HG02852 (cell line): Measurements from ENCODE around the gene TSHZ1.

Experiments used
- ATAC-seq: cut with Tn5 transposase; IDR thresholded peaks from one replicate; pipeline ENCODE4 v1.9.1; 2021; ENCODE audit warnings: mild to moderate bottlenecking, moderate library complexity; ENCODE audit not compliant: unreplicated experiment

TSHZ1 gene

DNA sequence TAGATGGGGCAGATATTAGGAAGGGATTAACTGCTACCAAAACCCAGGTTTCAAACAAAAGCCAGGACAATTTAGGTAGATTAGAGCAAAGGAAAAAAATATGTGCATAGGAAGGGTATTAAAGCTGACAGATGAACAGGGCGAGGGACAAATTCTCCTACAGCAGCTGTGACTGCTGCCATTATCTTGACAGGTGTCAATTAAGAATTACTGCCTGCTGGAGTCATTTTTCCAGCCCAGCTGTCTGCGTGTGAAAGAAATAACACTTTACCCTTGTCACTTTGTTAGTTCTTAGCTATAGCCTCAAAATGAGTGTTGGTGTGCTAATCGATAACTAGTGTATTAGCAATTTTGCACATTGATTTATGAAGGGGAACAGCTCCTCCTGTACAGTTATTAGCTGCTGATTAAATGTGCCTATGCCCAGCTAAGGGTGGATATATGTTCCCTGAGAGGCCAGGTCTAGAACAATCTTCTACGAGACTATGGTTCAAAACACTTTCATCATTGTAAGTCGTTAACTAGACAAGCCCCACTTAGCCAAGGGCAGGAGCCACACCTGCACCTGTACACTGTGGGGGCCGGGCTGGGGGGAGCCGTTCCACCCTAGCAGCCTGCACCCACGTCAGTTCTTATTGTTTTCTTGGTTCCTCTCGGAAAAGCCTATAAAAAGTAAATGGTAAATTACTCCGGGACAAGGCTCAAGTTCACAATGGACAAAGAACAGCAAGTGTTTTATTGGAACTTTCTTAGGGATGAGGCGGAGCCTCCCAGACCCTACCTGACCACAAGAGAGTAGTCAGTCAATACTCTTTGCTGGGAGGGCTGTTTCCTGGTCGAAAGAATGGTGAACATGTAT lies 7.7 kb downstream of the TSHZ1 start:
- ATAC-seq = no peak

DNA sequence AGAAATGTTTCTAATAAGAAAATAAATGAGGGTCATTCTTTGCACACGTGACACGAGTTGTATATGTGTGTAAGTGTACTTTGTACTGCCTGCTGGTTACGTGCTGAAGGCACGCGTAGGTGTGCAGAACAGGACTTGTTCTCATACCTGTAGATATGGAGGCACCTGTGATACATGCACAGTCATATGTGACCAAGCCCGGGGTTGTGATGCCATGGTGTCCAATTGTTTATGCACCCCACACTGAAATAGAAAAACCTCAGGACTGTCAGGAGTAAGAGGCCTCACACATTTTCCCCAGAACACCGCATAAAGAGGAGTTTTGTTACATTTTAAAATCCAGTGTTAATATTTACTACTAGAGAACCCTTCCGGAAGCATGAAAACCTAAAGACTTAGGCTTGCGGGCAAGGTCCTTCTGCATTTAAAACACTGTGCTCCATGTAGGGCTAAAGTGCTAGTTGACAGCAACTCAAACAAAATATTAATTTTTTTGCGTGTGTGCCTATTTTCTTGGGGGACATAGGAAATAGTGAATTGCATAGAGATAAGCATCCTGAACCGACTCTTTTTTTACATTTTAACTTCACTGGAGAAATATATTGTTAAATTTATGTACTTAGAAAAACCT lies 9.3 kb downstream of the TSHZ1 start:
- ATAC-seq = no peak

DNA sequence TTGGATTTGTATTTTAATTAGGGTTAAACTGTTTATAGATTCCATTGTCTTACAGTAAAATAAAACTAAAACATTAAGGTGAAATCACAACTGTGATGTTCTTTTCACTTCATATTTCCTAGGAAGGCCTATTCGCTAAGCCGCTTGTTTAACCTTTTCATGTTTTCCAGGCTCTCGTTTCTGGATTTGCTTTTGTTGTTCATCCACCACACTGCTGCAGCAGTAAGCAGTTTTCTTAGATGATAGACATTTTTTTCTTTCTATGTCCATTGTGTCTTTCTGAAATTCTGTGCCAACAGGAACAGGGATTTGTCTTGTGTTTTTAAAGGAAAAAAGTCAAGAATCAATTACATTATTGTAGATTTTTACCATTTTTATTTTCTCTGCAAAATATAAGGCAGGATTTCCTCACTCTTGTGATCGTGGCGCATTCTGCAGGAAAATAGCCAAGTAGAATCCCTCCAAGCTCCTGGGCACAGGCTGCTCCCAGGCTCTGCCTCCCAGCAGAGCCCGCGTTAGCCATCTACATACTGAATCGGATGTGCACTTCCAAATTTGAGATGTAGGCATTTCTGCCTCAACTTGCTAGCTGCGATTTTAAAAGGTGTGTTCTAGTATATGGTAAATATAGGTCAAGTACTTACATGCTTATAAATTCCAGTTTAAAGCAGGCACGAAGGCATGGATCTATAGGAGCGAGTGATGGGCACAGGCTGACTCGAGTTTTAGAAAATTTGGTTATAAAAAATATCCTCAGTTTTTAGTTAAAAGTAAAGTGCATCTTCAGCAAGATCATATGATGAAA lies 10.2 kb downstream of the TSHZ1 start:
- no peak for ATAC-seq

DNA sequence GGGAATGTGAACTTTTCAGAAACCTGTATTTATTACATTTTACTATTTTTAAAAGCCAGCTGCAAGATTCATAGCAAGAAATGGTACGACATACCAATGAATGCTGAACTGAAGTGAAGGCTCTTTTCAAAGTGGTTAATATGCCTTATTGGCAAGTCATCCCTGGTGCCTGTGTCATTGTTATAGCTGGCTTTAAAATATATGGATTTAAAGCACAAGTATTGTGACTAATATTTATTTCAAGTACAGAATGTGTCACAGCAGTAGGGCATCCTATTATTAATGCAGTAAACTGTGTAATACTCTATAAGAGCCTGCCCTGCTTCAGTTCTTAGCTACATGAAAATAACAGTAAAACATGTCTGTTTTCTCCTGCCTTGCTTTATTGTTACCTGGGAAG lies 10.8 kb downstream of the TSHZ1 start:
- no peak for ATAC-seq

DNA sequence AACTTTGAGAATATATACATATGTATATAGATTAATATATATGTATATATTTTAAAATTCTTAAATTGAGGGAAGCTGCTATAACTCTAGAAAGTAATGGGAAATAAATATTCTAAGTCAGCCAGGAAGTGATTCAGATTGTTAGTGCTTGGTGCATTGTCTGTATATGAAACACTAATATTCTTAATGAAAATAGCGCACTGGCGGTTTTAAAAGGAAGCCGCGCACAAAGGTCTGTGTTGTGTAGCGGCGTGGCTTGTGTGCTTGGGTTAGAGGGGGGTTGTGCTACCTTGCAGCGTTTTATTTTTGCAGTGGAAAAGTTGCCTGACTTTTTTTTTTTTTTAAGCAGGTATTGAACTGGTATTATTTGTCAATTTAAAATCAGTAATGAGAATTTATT lies 11.3 kb downstream of the TSHZ1 start:
- ATAC-seq = no peak

DNA sequence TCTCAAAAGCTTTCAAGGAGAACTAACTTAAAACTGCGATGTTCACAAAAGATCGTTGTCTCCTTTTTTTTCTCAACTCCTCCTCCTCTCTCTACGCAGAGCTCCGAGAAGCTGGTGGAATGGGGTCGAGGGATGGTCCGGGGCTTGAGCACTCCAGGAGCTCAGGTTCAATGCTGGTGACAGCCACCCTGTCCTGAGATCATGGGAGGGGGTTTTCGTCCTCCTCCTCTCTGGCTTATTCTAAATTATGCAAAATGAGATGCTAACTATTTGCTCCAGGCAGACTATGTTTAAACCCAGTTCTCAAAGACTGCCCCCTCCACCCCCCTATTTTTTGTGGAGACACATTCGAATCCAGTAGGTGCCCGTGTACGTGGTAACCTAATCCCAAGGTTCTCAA lies 11.8 kb downstream of the TSHZ1 start:
- no peak for ATAC-seq

DNA sequence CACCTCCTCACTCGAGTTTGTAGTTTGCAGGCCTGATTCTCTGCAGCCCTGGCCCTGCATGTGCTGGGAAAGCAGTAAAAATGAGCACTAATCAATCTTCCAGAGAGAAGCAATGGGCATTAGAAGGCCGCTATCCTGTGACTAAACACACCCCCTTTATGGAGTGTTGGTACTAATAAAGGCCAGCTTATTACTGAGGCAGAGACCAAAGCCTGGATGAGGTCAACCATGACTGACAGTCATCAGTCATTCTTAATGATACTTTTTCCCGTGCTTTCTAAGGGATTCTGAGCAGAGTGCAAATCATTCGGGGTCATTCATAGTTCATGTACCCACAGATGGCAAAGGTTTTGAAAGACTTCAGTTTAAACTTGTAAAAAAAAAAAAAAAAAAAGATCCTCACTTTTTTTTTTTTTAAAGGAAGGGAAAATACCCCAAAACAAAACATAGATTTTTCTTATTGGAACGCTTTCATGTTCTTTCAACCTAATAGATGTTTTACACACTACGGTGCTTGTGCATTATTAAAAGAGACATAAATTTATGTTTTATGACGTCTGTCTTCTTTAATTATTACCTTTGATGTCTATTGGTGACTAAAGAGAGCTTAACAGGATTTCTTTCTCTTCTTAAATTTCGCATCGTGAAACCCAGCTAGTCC lies 13.2 kb downstream of the TSHZ1 start:
- ATAC-seq = no peak

DNA sequence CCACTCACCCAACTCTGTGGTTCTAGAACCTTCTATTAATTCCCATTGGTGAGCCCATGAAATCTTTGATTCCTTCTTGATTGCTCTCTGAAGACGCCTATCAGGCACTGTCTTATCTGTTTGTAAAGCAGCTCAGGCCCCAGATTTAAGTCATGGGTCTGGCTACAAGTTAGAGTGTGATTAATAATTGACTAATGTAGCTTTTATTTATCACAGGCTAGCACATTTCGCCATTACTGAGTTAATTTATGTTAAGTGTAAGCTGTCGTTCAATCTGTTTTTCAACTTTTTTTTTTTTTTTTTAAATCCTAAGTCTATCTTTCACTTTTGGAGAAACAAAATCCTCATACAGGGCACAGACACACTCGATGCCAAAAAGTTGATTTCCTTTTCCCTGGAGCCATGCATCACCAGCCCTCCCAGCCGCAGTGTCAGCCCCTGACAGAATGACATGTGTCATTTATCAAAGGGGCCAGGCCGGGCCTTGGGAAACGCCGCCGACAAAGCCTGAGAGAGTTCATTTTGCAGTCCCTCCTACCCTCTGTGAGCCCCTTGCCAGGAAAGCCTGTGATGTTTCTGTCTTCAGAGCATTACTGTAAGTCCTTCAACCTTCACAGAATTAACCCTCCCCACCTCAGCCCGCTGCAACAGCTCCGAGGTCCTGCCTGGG lies 15.8 kb downstream of the TSHZ1 start:
- ATAC-seq = no peak

DNA sequence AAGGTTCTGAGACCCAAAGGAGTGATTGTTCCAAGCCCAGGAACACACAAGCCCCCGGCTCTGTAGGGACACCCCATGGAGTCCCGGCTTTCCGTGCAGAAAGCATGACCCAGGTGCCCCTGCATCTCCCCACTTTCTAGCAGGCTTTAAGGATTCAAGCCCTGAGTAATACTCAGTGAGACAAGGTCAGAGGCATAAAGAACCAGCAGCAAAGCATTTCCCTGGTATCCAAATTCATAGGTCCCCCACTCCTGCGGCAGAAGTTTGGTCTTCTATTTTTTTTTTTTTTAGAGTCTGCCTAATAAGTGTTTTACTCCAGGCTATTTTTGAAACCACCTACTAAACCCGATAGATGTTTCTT lies 16.3 kb downstream of the TSHZ1 start:
- ATAC-seq = no peak

DNA sequence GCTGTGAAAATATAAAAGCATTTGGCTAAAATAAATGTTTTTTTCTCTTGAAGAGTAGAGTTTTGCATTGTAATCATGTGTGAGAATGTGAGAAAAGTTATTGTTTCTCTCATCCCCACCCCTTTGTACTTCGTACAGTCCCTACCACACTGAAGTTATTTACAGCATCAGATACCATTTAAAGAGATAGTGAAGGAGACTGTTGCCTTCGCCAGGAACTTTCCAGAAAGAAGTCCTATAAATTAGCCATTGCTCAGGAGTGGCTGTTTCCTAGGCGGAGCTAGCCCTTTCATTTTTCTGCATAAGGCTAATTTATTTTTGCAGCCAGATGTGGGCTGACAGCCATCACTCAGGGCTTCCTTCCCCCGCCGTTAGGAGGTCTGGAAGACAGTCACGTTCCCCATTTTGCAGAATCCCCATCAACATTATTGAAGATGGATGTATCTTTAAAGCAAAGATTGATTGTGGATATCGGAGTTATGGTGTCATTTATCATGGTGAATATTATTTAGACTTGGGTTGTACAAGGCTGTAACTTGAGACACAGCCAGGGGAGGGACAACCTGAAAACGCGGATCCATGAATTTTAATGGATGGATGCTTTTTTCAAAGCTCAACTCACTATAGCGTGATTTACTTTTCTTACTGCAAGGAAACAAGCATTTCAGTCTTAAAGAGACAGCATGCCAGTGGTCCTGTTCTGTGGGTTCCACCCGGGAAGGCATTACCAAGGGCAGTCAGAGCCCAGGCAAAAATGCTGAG lies 17.1 kb downstream of the TSHZ1 start:
- no peak for ATAC-seq

DNA sequence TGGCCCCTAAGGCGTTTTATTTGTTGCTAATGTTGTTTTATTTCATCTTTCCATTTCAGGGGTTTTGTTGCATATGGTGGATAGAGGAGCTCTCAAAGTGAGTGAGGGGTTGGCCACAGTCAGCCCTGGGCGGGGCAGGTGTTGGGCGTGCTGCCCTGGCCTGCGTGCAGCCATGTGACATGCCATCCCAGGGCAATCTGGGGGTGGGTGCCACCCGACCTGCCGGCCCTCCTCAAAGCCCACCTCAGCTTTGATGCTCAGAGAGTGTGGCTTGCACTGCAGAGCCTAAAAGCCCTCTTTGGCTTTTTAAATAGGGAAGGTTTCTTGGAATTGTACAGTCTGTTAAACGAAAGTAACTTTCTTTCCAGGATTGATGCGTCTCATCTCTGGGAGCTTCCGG lies 18.4 kb downstream of the TSHZ1 start:
- no peak for ATAC-seq

DNA sequence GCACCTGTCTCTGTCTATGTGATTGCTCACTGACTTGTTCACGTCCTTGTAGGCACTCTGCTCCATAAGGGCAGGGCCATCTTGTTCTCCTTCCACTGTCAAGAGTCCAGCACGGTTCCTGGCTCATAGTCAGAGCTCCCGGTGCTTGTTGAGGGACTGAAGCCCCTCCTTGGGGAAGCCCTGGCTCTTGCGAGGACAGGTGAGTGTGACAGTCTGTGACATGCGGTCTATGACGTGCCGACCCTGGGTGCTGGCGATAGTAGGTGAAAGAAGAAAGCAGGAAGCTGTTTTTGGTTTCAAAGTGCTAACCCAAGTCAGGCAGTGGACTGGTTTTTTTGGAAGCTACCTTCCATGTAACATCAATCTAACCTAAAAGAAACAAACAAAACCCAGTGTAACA lies 18.8 kb downstream of the TSHZ1 start:
- ATAC-seq = no peak

DNA sequence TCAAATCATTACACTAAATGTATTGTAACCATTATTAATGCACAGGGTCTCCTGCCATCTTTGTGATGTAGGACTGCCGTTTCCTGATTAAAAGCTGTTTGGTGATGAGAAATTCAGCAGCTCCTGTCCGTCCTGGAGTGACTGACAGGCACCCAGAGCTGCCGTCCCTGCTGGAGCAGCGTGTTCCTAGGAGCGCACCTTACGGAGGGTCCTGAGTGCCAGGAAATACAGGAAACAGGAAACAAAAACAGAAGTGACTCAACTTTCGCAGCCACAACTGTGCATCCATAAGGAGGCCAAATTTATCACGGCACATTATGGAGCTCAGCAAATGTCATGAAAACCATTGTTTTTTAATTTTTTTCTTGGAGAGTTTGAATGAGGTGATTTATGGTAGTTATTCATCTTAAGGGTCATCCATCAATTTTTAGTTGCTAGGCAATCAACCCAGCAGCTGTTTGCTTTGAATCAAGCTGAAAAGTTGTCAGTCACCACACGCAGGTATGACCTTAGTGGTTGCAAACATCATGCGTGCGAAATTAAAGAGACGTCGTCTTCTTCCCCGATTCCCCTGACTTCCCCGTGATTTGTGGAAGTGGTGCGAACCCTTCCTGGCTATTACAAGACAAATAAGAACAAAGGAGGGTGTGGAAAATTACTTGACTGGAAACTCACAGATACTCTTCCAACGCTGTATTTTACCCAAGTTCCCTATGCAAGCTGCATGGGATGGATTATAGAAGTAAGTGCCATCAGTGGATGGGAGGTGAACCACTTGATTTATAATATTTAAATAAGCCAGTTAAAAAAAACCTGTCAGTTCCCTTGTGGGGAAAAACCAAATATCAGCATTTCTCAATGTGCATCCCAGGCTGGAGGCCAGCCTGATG lies 19.8 kb downstream of the TSHZ1 start:
- ATAC-seq = no peak

DNA sequence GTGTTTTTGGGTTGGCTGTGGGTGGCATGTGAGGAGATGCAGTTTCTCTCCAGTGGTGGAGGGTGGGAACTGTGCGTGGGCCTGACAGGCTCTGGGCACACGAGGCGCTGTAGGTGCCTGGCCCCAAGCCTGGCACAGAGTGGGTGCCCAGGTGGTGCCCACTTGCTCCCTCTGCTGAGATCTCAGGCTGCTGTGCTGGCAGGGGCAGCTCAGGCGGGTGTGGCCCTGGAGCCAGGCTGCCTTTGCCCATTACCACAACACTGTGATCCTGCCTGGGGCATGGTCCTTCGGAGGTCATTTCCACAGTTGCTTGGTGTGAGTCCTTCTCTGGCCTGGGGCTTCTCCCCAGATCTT lies 20.4 kb downstream of the TSHZ1 start:
- ATAC-seq = no peak

DNA sequence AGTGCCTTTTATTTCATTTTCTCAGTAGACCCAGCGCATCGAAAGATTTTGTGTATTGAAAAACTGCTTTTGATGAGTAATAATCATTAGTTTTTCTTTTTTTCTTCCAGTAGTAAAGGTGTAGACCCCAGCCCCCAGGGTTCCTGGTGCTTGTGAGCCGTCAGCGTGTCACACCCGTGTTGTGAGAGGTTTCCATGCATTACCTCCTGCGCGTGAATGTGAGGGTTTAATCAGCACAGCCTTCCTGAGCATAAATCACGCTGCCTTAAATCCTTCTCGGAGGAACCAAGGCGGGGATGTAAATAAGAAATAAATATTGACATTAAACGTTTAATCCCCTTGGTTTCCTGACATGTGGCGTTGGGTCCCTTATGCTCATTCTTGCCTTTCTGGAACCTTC lies 24.3 kb downstream of the TSHZ1 start:
- no peak for ATAC-seq

DNA sequence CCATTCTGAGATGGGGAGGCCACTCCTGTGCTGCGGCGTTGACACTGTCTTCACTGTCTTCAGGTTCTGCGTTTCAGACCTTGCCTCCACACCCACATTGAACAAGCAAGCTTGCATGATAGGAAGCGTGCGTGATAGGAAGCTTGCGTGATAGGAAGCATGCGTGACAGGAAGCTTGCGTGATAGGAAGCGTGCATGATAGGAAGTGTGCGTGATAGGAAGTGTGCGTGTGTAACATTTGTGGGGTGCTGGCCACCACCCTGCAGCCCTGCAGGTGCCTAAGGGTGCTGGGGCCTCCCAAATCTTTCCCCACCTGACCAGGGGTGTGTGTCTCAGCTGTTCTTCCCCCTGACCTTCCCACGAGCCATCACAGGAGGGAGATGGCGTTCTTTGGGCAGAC lies 25.3 kb downstream of the TSHZ1 start:
- no peak for ATAC-seq

DNA sequence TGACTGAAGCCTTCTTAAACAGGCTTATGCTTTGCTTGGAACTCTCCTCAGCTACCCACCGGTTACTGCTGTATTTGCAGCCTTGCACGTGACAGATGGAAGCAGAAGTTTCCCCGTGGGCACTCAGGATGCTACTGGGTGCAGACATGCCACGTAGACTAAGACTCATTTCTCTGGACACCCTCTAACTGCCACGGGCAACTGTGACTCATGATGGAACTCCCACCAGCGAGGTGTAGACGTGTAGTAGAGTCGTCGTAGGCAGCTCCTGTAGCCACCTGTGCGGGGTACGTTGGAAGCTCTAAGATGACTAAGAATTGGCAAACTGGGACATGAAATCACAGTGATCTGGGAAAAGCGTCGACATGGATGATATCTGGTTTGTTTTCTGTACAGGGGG lies 27.5 kb downstream of the TSHZ1 start:
- ATAC-seq = no peak

DNA sequence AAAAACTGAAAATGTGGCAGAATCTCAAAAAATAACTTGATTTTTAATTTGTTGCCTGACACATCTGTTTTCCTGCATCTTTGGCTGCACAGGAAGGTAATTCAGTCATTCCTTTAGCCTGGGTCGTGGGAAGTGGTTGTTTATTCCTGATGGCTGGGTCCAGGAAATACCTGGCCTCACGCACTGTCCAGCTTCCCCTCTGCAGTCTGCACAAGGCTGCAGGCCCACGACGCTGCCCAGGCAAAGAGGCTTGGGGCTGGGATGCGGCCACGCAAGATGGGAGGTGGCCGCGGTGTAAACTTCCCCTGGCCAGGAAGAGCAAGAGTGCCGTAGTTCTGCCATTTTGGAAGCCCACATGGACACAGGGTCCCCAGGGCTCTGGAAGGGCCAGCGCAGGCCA lies 28.2 kb downstream of the TSHZ1 start:
- no peak for ATAC-seq

DNA sequence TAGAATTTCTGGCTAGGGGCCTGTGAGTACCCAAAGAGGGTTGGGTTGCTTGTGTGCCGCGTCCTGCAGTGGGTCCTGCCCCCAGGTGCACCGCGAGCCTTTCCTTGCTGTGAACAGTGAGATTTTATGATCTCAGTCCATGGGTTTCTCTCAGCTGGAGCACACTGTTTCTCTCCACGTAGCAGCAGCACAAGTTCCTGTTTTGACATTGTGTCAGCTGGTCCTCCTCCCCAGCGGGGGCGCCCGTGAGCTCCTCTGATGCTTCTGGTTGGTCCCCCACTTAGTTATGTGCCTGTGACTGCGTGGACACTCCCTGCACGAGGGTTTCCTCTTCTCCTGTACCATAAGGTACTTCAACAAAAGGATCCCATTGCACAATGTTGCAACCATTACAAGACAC lies 29.8 kb downstream of the TSHZ1 start:
- no peak for ATAC-seq
